Panc1 (cell line): ENCODE measurements around the gene NPTXR. TPM values are rescaled to one million over a fixed set of nuclear protein-coding genes. Genes with fewer than 3 reads are reported as not detected.

ENCODE experiments used
- ATAC-seq: fragments of 200-7000 bp; cut with Tn5 transposase; 2 replicates; pipeline ENCODE4 v1.9.1; 2020; ENCODE audit warnings: mild to moderate bottlenecking, moderate library complexity
- BruUV-seq: library from RNA; stranded (reverse); fragments of 400-500 nt; replicated peaks from 2 replicates; lab custom pipeline; 2021; lab: Mats Ljungman, UMichigan
- CTCF ChIA-PET: fragments of 300-600 bp; sonication (Branson Sonifier 250); formaldehyde crosslinking; loops from one replicate; lab custom pipeline; 2022; ENCODE audit warnings: antibody characterized with exemption; lab: Charles Lee
- POLR2A ChIA-PET: fragments of 300-600 bp; sonication (Branson Sonifier 250); formaldehyde crosslinking; loops from one replicate; lab custom pipeline; 2022; ENCODE audit warnings: antibody characterized with exemption; lab: Charles Lee
- DNase-seq: peaks from one replicate; pipeline ENCODE4 v3.0.0-alpha.2; 2010; ENCODE audit warnings: low read depth, low spot score
- H3K27ac ChIP-seq: 2 replicates; pipeline ENCODE4 v1.5.1; 2011; ENCODE audit warnings: mild to moderate bottlenecking, low read length, inconsistent platforms
- H3K27me3 ChIP-seq: fragments of 200-500 bp; sonication (Bioruptor generic); 2 replicates; pipeline ENCODE4 v1.6.0; 2014; ENCODE audit warnings: low read length, inconsistent platforms; ENCODE audit not compliant: control insufficient read depth, insufficient read depth
- H3K36me3 ChIP-seq: fragments of 200-500 bp; sonication (Bioruptor generic); 2 replicates; pipeline ENCODE4 v1.5.1; 2014; ENCODE audit warnings: inconsistent platforms, mild to moderate bottlenecking, low read length, moderate library complexity; ENCODE audit not compliant: control insufficient read depth, insufficient read depth
- H3K4me1 ChIP-seq: 2 replicates; pipeline ENCODE4 v1.5.1; 2011; ENCODE audit warnings: inconsistent platforms, mild to moderate bottlenecking, low read length, moderate library complexity; ENCODE audit not compliant: control insufficient read depth, insufficient read depth
- H3K4me3 ChIP-seq, 2 experiments: 2 replicates each; pipeline ENCODE4 v1.5.1; 2011 to 2012; ENCODE audit warnings: low read depth in 2 of 2, low read length in 2 of 2, mild to moderate bottlenecking in 2 of 2, inconsistent platforms in 1 of 2, moderate library complexity in 1 of 2
- H3K9me3 ChIP-seq: fragments of 200-500 bp; sonication (Bioruptor generic); 2 replicates; pipeline ENCODE4 v1.5.1; 2014; ENCODE audit warnings: low read depth, mild to moderate bottlenecking, inconsistent platforms, low read length, moderate library complexity; ENCODE audit not compliant: control insufficient read depth, insufficient read depth
- CTCF ChIP-seq: fragments of 450-650 bp; IDR thresholded peaks from 2 replicates; pipeline ENCODE4 v1.5.1; 2017; ENCODE audit warnings: mild to moderate bottlenecking
- POLR2AphosphoS5 ChIP-seq: IDR thresholded peaks from 2 replicates; pipeline ENCODE4 v1.6.1; 2012; ENCODE audit warnings: mild to moderate bottlenecking, low read depth, low read length, moderate library complexity
- REST ChIP-seq, 2 experiments: IDR thresholded peaks; 2 replicates each; pipeline ENCODE4 v1.6.1; 2011 to 2012; ENCODE audit warnings: low read depth in 2 of 2, control low read depth in 1 of 2, low read length in 1 of 2, mild to moderate bottlenecking in 1 of 2, moderate library complexity in 1 of 2; ENCODE audit not compliant: insufficient read depth in 1 of 2
- SIN3A ChIP-seq: IDR thresholded peaks from 2 replicates; pipeline ENCODE4 v1.6.1; 2012; ENCODE audit warnings: low read depth, mild to moderate bottlenecking, low read length, moderate library complexity, borderline replicate concordance; ENCODE audit not compliant: insufficient read depth
- TCF7L2 ChIP-seq: IDR thresholded peaks from 2 replicates; pipeline ENCODE4 v1.6.1; 2011; ENCODE audit warnings: mild to moderate bottlenecking, low read depth, low read length, inconsistent platforms
- in situ Hi-C: cut with HindIII; loops from 2 replicates; pipeline ENCODE4 v1.10.0; 2016; ENCODE audit warnings: low sequenced_read_pairs, low pct_unique_long_range_greater_than_20kb
- intact Hi-C: fragments of 100-400 bp; cut with micrococcal nuclease; formaldehyde crosslinking; loops from one replicate; pipeline ENCODE4 v1.10.0; 2022; ENCODE audit not compliant: unreplicated experiment
- total RNA-seq: library from RNA; stranded (reverse); gene quantifications from one replicate; pipeline ENCODE4 v1.2.1, GENCODE V29; 2021; ENCODE audit not compliant: unreplicated experiment

The NPTXR gene
- total RNA-seq, 1 experiment from 2014 or later = 32.6 TPM

GRCh38 chr22:38823076-38823475, 20.8 kb downstream of the NPTXR start:
- intact Hi-C loops = no loop called here
- DNase-seq (no peak), ATAC-seq (no peak)
- Histone ChIP-seq H3K27me3 (no peaks in the 10 kb centered on the region), H3K36me3 (no peaks in the 10 kb centered on the region), H3K9me3 (no peaks in the 10 kb centered on the region), H3K4me3 (no peak overlapping the region), H3K27ac (no peak overlapping the region), H3K4me1 (no peaks in the 10 kb centered on the region)
- CTCF ChIA-PET = no interaction called here
- in situ Hi-C loops = no loop called here
- TF ChIP-seq CTCF (no peak), SIN3A (no peak), TCF7L2 (no peak), REST (IDR thresholded peaks at IDR 0.05; ENCODE audit: insufficient read depth in 1 of 2, low read depth in 2 of 2, low read length in 1 of 2) (no peak), POLR2AphosphoS5 (no peak)
- POLR2A ChIA-PET = no interaction called here
- no TSS peak for BruUV-seq

GRCh38 chr22:38820020-38820419, 23.8 kb downstream of the NPTXR start:
- intact Hi-C loops = no loop called here
- in situ Hi-C loops = no loop called here
- no peak overlapping the region for H3K27ac ChIP-seq
- no peak for ATAC-seq
- DNase-seq = no peak
- H3K4me1 ChIP-seq = no peaks in the 10 kb centered on the region
- POLR2A ChIA-PET = no interaction called here
- BruUV-seq = no TSS peak
- CTCF ChIA-PET = no interaction called here
- H3K9me3 ChIP-seq = no peaks in the 10 kb centered on the region
- TF ChIP-seq TCF7L2 (no peak), REST (IDR thresholded peaks at IDR 0.05; ENCODE audit: insufficient read depth in 1 of 2, low read depth in 2 of 2, low read length in 1 of 2) (no peak), CTCF (no peak), POLR2AphosphoS5 (no peak), SIN3A (no peak)
- H3K27me3 ChIP-seq = no peaks in the 10 kb centered on the region
- H3K4me3 ChIP-seq = no peak overlapping the region
- H3K36me3 ChIP-seq = no peaks in the 10 kb centered on the region
